NCI-H524 (cell line): ENCODE data around the gene ACTN4.

Experiments used
- DNase-seq, 2 experiments: peaks; one replicate each; lab custom pipeline; 2025; lab: John Stamatoyannopoulos, UW

Gene ACTN4

GRCh38 chr19:38660724-38661123 lies 13.3 kb downstream of the ACTN4 start:
- no peak for DNase-seq

DNA sequence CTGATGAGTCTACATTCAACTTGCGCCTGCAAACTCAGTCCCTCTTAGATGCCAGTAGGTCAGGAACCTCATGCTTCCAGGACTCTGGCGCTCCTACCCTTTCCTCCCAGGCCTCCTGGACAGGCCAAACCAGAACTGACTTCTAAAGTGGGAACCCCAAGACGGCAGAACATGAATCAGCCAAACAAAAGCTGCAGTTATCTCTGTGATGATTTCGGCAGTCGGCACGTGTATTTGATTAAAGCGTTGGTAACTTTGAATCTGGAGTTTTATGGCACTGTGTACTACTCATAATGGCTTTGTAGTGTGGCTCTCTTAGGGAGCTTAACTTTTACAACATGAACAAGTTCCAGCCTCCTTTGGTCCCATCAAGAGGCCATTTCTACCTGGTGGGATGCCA lies 13.7 kb downstream of the ACTN4 start:
- no peak for DNase-seq

GRCh38 chr19:38661996-38662395 lies 14.5 kb downstream of the ACTN4 start:
- DNase-seq: no peak

- no peak for DNase-seq
These were observed 15.2 kb downstream of the ACTN4 start for GRCh38 chr19:38662537-38663155.

- DNase-seq: no peak
These were observed 15.8 kb downstream of the ACTN4 start for GRCh38 chr19:38663156-38663651.

- no peak for DNase-seq
These were observed 16.6 kb downstream of the ACTN4 start for GRCh38 chr19:38663957-38664502.

DNA sequence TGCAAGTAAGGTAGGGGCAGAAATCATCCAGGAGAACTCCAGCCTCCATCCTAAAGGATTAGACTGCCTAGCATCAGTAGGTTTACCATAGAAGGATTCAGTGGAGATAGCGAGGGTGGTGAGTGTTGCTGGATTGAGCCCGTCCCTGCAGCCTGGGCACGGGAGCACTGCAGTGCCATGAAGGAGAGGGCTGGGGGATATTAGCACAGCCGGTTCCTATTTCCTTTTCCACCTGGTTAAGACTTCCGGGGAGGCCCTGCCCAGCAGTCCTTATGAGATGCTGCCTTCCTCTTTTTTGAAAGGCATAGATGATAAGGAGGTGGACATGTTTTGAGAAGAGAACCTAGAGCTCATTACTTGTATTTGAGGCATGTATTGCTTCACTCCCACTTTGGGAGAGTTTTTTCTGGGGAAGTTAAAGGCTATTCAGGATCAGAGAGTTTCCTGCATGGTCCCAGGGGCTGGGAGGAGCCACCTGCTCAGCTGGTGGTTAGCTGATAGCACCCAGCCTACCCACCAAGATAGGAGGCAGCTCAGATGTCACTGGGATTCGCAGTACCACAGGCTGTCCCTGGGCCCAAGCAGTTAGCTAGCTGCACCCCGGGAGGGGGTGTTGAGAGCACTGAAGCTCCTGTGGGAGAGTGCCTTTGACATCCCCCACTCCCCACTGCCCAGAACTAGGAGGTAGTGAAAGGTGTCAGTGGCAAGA lies 17.2 kb downstream of the ACTN4 start:
- DNase-seq: no peak

DNA sequence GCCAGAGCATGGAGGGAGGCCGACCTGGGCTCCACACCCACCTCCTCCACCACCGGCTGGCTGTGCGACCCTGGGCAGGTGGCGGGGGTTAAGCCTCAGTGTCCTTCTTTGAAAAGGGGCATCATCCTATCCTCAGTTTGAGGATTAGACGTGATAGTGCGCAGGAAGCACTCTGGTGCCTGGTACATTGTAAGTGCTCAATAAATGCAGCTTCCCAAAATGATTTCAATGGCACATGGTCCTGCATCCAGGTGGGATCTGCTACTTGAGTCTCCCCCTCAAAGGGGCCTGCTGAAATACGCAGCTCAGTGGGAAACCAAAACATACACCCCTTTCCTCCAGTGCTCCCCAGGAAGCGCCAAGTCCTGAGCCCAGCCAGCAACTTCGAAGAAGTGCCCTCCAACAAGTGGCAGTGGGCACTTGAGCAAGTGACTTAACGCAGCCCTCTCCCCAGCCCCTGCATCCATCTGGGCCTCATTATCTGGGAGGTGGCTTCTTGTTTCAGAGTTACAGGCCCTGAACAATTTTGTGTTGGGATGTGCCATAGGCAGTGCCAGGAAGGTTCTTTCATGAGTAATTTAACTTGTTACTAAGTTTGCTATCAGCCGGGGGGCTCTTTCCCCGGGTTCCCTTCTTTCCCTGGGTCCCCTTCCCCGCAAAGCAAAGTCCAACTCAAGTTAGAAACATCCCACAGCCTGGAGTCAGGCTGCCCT lies 17.9 kb downstream of the ACTN4 start:
- no peak for DNase-seq

DNA sequence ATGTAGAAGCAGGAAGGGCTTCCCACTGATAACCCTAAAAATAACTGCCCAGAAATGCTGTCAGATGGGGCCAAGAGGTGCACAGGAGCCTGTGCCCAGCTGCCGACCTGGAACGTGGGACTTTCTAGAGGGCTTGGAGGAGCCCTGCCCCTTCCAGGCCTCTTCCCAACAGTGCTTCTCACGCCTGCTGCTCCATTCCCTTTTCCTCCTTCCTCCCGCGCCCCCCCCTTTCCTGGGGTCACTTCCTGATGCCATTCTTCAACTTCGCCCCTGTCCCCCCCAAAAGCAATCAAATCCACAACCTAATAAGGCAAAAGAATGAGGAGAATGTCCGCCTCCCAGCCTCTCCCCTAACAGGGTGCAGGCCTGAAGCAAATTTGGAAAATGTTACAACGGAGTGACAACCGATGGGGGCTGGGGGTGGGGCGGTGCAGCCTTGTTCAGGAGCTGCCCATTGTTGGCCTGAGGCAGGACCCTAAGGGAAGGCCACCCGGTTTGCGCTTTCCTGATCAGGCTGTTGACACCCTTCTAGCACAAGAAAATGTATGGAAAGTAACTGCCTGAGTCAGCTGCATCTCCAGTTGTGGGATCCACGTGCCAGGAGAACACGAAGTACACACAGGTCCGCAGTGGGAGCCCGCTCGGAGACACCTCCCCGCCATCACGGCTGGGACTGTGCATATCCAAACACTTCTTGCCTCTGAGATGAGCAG lies 18.7 kb downstream of the ACTN4 start:
- DNase-seq: no peak

DNA sequence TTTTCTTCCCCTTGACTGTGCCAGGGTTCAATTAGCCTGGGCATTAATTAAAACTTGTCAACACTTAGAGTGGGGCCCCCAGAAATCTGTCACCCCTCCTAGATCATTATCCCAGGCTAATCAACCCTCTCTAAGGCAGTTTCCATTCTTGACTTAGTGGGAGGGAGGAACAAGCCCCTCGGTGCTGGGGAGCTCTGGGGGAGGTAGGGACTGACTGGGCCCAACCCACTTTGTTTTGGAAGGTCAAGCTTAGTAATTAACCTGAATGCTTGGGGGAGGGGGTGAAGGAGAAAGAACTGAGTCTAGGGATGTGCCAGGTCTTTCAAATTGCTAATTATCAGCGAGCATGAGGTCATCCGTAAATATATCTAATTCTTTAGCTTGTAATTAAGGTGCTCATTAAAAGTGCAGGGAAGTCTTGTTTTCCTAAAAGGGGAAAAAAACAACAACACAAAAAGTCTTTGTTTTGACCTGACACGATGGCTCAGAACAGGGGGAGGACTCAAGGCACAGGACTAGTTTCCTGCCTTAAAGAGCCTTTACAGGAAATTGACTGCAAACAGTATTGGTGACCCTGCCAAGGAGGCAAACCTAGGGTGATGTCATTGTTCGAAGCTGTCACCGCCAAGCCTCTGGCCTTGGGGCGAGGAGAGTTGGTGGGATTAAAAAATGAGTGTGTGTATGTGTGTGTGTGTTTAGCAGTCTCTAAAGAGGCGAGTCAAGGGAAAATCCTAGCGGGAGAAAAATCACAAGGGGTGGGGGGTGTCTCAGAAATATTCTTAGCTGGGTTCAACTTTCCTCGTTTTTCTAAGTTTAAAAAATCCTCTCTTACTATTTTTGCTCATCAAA lies 19.4 kb downstream of the ACTN4 start:
- no peak for DNase-seq

GRCh38 chr19:38667661-38668171 lies 20.3 kb downstream of the ACTN4 start:
- no peak for DNase-seq

DNA sequence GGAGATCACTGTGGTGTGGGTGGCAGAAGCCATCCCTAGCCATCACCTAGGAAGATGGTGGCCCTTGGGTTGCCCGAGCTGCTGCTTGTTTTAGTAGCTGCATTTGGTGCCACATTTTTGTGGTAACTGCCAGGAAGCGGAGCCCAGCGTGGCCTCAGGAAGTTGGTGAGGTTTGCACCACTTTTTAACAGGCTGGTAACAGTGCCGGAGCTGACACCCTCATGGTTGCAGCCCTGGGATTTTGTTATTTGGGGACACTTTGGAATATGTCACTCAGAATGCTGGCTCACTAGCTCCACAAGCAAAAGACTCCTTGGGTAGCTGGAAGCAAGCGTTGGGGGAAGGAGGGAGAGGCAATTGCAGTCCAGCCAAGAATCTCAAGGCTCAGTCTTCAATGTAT lies 22.1 kb downstream of the ACTN4 start:
- DNase-seq: no peak

DNA sequence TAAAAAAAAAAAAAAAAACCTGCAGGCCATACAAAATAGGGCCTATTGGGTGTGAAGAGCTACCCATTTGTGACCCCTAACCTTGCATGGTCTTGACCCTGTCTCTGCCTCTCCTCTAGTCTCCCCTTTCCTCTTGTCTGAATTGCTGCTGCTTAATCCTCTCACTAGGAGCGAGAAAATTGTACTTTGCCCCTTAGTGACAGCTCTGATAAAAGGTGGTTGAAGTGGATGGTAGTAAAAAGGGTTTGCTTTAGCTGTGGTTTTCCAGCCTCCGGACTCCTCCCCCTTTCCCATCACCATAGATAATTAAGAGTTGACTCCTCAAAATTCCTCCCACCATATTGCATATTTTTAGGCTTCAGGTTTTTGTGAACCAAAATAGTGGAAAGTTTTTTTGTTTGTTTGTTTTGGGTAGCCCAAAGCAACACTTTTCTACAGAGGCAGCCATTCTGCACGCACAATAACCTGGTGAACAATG lies 23.5 kb downstream of the ACTN4 start:
- no peak for DNase-seq

GRCh38 chr19:38671654-38672053 lies 24.2 kb downstream of the ACTN4 start:
- no peak for DNase-seq

GRCh38 chr19:38673030-38673429 lies 25.6 kb downstream of the ACTN4 start:
- DNase-seq: no peak

DNA sequence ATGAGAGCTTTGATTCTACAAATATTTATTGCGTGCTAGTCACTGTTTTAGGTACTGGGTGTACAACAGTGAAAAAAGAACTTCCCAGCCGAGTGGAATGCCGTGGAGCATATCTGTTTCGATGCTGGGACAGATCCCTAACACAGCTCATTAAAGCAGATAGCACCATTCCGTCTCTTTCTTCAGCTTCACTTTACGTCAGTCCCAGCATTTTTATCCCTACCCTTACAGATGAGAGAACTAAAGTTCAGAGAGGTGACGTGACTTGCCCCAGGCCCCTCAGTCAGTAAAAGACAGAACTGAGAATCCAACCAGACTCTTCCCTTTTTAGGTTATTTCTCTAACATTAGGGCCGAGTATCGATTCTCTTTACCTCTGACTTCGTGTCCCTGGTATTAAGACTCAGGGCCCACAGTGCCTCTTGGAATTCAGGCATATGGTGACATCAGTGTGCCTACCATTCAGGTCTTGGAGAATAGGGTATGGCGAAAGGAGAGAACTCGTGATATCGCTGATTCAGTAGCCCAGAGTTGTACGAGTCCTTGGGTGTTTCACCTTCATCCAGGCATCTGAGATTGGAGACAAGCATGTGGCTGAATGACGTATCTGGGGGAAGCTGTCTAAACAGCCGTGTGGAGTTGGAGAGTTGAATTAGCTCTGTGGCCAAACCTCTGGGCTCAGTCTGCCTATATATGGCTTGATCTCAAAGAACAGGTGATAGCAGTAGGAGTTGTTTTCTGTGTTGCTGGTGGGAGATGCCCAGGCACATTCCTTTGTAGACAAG lies 27.1 kb downstream of the ACTN4 start:
- DNase-seq: no peak

DNA sequence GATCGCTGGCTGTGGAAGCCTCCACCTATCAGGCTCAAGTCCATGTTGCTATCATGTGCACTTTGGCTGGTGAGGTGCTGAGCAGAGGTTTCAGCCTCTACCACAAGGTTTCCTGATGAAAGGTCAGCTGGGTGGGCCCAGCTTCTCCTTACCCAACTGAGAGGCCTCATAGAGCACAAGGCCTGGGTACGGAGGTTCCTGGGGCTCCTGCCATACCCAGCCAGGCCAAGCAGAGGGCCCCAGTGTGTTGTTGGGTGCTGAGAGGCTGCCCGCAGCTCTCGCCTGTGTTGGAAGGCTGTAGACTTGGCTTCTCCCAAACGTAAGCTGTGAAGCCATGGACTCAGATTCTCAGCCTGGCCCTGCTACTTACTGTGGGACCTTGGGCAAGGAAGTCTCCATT lies 28.2 kb downstream of the ACTN4 start:
- DNase-seq: no peak

GRCh38 chr19:38676023-38676877 lies 28.8 kb downstream of the ACTN4 start:
- no peak for DNase-seq
